Measurements from ENCODE around the gene ABI1. TPM values are rescaled to one million over a fixed set of nuclear protein-coding genes. Genes with fewer than 3 reads are reported as not detected.

ABI1 gene
- total RNA-seq, 1 donor from 2014 or later = 38.1 TPM

DNA sequence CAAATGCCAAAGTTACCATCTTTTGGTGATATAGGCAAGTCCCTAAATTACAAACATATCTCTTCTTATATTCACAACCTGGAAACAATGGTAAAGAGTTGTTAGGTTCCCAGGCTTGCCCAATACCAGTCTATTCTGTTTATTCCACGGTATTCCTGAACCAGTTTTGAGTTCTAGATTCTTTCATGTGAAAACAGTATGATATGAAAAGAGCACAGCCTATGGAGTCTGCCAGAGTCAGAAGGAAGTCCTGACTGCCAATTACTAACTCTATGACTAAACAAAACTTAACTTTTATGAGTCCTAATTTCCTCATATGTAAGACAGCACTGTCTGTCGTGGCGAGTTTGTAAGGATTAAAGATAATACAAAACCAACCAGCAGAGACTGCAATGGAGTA is 5.6 kb downstream of the ABI1 start:
- peak; percentile 42 for DNase-seq (ENCODE audit: low read depth)

DNA sequence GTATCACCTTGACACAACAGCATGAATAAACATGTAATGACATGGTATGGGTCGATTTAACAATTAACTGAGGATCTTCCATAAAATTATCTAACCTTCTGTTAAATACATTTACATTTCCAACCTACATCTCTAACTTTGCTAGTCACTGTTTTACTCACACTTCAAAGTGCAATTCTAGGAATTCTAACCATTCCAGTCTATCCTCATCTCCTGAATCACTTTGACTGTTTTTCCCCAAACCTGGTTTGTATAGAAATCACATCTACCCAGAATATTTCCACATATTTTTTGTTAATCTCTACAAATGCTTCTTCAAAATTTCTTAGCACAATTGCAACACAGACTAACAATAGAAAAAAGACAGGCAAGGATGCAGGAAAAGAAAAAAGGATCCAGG is 6.2 kb downstream of the ABI1 start:
- no peak for DNase-seq (ENCODE audit: low read depth)

DNA sequence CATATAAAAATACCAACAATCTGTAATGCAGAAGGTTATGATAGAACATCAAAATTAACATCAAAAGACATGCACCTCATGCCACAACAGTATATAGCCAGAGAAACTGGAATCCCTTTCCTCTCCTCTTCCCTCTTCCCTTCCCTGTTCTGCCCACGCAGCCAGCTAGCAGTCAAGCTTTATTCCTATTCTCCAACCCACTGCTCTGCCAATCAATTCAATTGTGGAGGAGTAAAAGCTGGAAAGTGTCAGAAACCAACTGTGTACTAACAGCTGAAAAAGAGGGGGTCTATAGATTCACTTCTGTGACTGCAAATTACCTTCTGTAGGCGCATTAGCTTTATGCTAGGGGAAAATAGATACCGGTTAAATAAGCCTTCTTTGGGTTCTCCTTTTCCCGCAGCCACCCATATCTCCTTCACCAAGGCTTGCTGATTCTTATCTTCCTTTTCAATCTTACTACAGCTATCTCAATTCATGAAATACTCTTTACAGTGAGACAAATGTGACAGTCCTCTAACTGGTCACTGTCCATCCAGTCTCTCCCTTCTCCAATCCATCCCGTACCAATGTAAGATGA is 16.3 kb downstream of the ABI1 start:
- DNase-seq (ENCODE audit: low read depth) = no peak

DNA sequence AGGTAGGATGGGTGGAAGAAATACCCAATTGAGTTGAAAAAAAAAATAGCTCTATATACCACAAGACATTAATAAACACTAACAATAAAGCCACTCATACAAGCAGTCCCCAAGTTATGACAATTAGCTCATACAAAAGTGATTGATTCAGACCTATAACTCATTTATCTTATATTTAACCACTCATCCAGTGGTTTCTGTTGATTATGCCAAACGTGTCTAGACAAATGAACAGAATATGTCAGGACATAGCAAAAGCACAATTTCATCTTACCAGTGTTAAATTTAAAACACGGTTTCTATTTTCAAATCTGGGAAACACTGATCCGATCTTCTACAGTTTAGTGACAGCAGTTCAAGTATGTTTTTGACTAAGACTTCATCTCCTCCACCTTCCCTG is 17.0 kb downstream of the ABI1 start:
- DNase-seq (ENCODE audit: low read depth) = no peak

DNA sequence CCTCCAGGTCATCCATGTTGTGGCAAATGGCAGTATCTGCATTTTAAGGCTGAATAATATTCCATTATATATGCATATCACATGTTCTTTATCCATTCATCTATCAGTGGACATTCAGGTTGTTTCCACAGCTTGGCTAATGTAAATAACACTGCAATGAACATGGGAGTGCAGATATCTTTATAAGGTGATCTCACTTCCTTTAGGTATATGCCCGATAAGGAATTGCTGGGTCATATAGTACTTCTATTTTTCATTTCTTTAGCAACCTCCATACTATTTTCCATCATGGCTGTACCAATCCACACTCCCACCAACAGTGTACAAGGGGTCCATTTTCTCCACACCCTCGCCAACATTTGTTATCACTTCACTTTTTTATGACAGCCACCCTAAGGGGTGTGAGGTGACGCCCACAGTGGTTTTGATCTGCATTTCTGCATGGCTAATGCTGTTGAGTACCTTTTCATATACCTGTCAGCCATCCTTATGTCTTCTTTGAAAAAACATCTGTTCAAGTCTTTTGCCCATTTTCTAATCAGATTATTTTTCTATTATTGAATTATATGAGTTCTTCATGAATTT is 18.9 kb downstream of the ABI1 start:
- no peak for DNase-seq (ENCODE audit: low read depth)

DNA sequence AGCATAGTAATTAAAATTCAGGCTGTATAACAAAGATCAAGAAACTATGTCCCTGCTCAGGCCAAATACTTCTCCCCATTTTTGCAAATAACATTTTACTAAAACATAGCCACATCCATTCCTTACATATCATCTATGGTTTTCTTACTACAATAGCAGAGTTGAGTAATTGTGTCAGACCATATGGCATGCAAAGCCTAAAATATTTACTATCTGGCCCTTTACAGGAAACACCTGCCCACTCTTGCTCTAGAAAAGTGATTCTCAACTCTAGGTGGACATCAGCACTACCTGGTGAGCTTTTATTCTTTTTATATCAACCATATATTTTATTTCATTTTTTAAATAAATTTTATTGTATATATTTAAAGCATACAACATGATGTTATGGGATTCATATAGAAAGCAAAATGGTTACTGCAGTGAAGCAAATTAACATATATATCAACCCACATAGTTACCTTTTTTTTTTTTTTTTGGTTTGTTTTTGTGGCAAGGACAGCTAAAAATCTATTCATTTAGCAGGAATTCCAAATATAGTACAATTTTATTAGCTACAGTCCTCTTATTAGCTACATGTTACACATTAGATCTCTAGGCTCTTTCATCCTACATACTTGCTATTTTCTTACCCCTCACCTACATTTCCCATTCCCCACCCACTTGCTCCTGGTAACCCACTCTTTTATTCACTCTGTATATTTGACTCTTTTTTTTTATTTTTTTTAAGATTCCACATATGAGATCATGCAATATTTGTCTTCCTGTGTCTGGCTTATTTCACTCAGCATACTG is 19.6 kb downstream of the ABI1 start:
- DNase-seq (ENCODE audit: low read depth) = no peak

DNA sequence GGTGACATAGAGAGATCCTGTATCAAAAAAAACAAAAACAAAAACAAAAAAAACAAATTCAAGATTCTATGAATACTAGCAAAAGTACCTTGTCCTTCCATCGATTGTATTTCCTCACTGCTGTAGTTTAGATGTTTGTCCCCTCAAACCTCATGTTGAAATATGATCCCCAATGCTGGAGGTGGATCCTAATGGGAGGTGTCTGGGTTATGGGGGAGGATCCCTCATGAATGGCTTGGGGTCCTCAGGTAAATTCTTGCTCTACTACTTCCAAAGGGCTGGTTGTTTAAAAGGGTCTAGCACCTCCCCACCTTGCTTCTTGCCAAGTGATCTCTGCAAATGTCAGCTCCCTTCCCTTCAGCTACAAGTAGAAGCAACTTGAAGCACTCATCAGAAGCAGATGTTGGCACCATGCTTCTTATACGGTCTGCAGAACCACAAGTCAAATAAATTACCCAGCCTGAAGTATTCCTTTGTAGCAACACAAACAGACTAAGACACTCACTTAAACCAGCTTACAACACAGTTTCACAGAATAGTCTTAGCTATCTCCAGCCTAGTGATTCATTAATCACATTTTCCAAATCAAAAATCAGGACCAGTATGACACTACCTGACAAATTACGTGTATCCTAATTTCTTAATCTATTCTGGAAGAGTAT is 20.7 kb downstream of the ABI1 start:
- DNase-seq (ENCODE audit: low read depth) = peak; percentile 33

DNA sequence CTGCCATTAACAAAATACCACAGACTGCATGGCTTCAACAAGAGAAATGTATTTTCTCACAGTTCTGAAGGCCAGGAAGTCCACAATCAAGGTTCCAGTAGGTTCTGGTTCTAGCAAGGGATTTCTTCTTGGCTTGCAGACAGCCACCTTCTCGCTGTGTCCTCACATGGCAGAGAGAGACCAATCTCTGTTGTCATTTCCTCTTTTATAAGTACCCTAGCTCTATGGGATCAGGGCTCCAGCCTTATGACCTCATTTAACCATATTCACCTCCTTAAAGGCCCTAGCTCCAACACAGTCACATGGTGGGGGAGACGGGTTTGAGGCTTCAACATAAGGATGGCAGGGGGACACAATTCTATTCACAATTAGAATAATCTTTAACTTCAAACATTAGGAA is 23.6 kb downstream of the ABI1 start:
- peak; percentile 27 for DNase-seq (ENCODE audit: low read depth)

DNA sequence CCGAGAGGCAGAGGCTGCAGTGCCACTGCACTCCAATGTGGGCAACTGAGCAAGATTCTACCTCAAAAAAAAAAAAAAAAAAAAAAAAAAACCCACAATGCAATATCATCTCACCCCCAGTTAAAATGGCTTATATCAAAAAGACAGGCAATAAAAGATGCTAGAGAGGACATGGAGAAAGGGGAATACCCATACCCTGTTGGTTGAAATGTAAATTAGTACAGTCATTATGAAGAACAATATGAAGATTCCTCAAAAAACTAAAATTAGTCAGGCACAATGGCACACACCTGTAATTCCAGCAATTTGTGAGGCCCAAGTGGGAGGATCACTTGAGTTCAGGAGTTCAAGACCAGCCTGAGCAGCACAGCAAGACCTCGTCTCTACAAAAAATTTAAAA is 25.7 kb downstream of the ABI1 start:
- DNase-seq (ENCODE audit: low read depth) = no peak

DNA sequence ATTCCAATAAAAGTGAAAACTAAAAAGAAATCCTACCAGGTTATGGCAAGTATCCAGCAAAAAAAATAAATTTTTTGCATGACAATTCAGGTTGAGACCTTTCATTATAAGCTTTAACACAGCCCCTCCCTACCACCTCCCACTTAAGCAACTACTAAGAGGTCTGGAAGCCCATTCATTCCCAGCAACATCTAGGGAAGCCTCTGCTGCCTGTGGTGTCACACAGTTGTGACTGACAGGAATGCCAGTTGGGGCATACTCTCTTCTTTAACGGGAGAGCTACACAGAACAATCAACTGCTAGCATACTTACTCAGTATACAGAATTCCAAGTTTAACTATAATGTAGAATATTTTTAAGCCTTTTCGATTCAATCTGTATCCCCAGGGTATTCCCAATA is 27.8 kb downstream of the ABI1 start:
- peak; percentile 33 for DNase-seq (ENCODE audit: low read depth)

DNA sequence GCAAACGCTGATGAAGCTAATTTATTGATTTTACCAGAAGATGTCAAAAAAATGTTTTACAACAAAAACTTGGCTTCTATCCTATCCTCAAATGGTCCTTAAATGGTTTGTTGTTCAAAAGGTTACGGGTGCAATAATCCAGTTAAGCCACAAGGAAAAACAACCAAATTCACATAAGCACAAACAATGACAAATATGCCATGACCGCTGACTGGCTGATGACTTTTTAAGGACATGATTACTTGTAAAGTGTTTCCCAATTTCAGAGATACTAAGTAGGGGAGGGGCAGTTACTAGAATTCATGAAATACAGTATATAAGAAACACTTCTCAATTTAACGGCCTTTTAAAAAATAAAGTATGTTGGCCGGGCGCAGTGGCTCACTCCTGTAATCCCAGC is 28.8 kb downstream of the ABI1 start:
- DNase-seq (ENCODE audit: low read depth) = no peak

DNA sequence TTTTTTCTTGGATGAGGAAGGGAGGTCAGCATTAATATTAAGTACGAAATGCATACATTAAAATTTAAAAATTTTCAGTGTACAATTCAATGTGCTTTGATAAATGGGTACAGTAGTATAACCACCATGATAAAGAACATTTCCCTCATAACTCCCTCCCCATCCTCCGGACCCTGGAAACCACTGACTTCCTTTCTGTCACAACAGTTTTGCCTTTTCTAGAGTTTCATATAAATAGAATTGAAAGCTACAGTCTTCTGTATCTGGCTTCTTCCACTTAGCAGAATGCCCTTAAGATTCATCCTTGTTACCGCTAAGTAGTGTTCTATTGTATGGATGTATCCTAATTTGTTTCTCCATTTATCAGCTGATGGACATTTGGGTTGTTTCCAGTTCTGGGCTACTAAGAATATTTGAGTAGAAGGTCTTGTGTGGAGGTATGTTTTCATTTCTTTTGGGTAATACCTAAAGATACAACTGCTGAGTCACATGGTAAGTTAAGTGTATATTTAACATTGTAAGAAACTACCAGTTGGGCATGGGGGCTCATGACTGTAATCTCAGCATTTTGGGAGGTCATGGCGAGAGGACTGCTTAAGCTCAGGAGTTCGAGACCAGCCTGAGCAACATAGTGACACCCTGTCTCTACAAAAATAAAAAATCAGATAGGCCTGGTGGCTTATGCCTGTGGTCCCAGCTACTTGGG is 30.8 kb downstream of the ABI1 start:
- DNase-seq (ENCODE audit: low read depth) = no peak

DNA sequence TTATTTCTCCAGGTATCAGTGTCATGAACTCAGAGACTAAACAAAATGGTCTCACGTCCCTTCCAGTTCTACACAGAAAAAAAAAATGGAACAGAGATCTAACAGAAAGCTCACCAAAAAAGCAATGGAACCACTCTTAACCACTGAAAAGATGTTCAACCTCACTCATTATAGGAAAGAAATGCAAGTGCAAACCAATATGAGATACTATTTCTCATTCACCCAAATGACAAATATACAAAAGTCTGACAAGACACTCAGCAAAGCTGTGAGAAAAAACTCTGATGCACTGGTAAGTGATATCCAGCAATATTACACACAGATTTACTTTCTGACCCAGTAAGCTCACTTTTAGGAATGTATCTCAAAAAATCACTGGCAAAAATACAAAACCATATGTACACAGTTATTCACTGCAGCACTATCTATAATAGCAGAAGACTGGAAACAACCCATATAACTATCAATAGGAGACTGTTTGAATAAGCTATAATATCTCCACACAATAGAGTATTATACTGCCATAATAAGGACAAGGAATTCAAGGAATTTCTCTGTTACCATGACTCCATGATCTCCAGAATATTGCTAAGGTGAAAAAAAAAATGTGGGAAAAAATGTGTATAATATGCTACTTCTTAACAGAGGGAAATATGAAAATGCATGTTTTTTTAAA is 36.6 kb downstream of the ABI1 start:
- DNase-seq (ENCODE audit: low read depth) = no peak

DNA sequence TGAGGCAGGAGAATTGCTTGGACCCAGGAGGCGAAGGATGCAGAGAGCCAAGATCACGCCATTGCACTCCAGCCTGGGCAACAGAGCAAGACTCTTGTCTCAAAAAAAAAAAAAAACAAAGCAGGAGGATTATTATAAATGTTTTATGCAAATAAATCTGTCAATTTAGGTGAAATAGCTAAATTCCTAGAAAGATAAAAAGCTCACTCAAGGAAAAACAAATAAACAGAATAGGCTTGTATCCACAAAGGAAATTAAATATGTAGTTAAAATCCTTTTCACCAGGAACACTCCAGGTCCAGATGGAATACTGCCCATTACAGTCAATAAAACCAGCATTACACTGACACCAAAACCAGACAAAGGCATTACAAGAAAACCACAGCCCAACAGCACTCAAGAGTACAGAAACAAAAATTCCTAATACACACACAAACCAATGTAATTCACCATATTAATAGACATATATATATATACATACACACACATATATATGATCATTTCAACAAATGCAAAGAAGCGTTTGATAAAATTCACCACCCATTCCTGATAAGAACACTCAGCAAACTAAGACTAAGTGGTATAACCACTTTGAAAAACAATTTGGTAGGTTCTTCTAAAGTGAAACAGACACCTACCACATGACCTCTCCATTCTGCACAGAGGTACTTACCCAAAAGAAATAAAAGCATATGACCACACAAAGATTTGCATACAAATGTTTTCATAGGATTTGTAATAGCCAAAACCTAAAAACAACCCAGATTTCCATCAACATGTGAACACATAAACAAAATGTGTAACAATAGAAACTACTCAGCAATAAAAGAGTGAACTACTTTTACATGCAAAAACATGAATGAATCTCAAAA is 38.8 kb downstream of the ABI1 start:
- DNase-seq (ENCODE audit: low read depth) = no peak

DNA sequence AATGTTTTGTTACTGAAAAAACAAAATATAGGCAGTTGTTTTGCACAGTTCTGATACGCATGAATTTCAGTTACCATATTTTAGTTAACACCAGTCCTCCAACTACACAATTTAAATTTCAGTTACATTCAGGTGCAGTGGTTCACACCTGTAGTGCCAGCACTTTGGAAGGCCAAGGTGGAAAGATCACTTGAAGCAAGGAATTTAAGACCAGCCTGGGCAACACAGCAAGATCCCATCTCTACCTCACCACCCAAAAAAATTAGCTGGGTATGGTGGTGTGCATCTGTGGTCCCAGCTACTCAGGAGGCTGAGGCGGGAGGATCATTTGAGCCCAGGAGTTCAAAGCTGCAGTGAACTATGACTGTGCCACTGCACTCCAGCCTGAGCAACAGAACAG is 45.3 kb downstream of the ABI1 start:
- DNase-seq (ENCODE audit: low read depth) = no peak

DNA sequence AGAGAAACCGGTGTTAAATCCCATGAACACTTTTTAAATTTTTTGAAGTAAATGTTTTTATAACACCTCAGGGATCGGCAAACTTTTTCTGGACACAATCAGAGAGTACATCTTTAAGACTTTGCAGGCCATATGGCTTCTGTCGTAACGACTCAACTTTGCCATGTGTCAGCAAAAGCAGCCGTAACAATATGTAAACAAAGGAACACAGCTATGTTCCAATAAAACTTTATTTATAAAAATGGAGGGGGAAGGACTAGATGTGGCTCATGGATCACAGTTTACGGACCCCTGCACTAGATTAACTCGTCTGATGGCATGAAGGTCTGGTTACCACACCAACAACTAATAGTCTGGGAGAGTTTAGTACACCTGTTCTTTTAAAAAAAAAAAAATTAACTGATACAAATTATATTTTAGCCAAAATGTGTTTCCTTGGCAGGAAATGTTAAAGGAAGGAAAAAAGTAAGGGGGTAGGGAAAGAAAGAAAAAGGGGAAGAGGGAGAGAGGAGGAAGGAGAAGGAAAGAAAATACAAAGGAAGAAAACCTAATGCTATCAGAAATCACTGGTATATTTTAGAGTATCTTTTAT is 50.2 kb downstream of the ABI1 start:
- DNase-seq (ENCODE audit: low read depth) = no peak

DNA sequence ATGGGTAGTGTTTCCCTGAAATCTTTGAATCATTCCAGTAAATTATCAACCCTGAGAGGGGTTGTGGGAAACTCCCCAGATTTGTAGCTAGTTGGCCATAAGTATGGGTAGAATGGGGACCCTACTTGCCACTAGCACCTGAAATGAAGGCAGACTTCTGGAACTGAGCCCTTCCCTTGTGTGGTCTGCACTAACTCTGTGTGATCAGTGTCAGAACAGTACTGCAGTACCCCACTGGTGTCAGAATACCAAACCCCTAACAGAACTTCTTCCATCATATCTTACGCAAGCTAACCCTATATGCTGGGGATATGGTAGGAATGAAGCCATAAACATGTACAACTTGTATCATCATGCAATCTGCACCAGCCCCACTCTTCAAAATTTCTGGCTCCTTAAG is 50.8 kb downstream of the ABI1 start:
- DNase-seq (ENCODE audit: low read depth) = no peak

DNA sequence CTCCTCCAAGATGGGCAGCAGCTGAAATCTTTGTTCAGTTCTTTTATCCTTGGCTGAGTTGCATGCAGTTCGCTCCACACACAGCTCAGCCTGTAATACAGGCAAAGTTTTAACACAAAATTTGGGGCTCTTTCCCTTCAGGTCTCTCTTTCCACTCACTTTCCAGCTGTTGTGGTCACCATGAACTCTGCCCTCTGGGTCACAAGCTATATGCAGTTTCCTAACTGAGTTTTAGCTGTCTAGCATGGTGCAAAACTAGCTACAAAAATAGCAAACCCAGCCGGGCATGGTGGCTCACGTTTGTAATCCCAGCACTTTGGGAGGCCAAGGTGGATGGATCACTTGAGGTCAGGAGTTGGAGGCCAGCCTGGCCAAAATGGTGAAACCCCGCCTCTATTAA is 53.2 kb downstream of the ABI1 start:
- DNase-seq (ENCODE audit: low read depth) = no peak

DNA sequence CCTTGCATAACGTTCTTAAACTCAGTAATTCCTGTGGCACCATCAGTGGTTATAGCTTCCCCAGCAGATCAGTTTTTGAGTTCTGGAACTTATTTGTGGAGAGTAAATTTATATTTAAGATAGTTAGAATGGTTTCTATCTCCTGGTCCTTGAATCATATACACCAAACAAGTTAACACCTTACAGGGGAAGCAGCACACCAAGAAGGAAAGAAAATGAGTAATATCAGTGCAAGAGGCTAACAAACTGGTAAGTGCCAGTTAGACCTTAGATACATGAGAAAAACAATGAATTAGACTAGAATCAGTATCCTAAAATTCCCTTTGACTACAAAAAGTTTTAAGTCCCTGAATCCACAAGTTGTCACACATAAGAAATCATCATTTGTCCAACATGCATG is 54.2 kb downstream of the ABI1 start:
- DNase-seq (ENCODE audit: low read depth) = no peak

DNA sequence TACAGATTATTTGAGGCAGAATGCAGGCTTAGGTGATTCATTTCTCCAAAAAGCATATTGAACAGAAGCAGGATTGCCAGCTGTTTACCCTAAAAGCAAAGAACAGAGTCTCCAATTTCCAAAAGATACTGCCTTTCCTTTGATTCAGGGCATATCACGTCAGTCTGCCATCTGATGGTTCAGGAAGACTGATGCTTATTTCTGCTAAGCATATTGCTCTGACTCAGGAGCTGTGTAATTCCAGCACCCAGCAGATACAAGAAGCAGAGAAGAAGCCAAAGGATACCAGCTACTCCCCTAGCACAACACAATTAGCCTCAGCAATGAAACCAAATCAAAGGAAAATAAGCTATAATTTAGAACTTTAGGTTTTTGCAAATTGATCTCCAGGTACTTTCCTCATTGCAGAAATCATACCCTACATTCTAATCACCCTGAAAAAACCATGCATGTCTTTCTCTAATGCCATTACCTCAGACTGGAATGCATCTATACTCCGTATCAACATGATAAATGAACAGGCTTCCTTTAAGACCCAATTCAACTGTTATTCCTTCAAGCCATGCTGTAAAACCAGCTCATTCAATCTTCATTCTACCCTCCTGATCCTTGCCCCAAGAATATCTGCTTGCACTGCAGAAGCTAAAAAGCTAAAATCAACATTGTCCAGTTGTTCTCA is 55.1 kb downstream of the ABI1 start:
- DNase-seq (ENCODE audit: low read depth) = no peak
